HG02610 (cell line): ENCODE data around the gene SPOCK3.
"Not testable (repeated sequence)": the region's sequence is repeated elsewhere in the genome, so short reads cannot be mapped to it uniquely, and the experiment has no call there.

Experiments
- ATAC-seq: cut with Tn5 transposase; IDR thresholded peaks from one replicate; pipeline ENCODE4 v1.9.1; 2021; ENCODE audit warnings: mild to moderate bottlenecking, moderate library complexity; ENCODE audit not compliant: unreplicated experiment

Gene SPOCK3

DNA sequence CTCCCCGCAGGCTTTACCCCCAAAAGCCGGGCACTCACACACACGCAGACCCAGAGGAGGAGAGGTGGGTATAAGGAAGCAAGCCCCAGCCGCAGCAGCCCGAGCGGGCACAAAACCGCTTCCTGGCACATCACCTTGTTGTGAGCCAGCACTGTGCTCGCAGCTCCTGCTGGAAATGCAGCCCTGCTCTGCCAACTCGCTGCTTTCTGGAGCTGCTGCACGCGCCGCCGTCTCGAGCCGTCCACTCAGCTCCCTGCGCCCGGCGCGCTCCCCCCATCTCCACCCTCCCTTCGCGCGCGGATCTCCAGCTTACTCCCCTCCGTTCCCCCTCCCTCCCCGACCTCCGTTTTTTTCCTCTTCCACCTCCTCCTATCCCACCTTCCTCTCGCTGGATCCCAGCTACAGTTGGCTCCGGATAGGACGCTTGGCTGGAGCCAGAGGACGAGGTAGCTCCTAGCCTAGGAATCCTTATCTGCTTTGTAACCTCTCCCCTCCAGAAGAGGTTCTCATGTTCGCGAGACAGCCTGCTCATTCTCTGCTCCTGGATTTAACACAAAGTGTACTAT is at the start of gene SPOCK3:
Gene SPOCK3, minus strand, starts transcription at position 179 of the 566 bp plus-strand sequence.
- ATAC-seq: peak; percentile 24

DNA sequence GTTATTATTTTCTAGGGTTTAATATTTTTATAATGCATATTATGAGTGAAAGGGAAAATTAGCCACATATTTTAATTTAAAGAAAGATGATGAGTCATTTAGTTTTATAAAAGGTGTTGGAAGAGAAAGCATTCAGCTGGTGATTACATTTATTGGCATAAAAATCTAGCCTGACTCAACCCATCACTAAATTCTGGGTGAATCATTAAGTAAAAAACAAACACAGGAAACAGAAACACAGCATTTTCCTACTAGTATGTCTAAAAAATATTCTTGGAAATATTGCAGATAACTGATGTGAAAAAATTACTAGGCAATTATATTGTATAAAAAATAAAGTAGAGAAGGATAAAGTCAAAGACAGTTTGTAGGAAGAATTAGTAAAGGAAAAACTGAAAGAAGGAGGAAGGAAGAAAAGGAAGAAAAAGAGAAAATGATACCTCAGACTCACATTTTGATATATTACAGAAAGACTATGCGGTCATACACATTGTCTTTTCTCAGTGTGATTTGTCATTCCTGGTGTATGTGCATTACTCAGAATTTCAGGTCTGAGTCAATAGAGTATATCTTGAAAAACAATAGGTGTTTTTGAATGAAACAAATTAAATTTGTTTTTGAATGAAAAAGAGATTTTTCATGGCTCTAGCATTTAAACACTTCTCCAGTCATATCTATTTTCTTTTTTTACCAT is 48.0 kb upstream of the SPOCK3 start:
- no peak for ATAC-seq

DNA sequence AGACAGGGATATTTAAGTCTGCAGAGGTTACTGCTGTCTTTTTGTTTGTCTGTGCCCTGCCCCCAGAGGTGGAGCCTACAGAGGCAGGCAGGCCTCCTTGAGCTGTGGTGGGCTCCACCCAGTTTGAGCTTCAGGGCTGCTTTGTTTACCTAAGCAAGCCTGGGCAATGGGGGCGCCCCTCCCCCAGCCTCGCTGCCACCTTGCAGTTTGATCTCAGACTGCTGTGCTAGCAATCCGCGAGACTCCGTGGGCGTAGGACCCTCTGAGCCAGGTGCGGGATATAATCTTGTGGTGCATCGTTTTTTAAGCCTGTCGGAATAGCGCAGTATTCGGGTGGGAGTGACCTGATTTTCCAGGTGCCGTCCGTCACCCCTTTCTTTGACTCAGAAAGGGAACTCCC is 47.3 kb upstream of the SPOCK3 start:
- ATAC-seq: not testable (repeated sequence)

DNA sequence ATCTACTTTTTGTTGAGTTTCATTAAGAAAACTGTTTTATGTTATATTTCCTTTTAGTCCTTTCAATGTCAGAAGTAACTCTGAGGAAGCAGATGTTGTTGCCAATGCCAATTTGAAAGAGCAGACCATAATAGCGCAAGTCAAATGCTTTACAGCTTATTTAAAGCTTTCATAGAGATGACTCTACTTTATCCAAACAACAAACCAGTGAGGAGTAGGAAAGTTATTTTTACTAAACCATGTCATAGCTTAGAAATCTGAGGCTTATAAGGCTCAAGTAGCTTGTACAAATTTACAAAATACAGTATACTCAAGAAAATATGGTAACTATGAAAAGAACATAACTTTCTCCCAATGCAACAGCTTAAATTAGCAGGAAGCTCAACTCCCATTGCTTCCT is 40.1 kb upstream of the SPOCK3 start:
- no peak for ATAC-seq

DNA sequence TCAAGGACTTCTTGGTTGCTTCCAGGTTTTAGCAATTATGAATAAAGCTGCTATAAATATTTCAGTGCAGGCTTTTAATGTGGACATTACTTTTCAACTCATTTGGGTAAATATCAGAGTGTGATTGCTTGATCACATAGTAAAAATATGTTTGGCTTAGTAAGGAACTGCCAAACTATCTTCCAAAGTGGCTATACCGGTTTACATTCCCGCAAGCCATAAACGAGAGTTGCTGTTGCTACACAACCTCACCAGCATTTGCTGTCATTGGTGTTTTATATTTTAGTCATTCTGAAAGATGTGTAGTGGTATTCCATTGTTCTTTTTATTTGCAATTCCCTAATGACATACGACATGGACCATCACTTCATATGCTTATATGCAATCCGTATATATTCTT is 30.9 kb upstream of the SPOCK3 start:
- no peak for ATAC-seq

DNA sequence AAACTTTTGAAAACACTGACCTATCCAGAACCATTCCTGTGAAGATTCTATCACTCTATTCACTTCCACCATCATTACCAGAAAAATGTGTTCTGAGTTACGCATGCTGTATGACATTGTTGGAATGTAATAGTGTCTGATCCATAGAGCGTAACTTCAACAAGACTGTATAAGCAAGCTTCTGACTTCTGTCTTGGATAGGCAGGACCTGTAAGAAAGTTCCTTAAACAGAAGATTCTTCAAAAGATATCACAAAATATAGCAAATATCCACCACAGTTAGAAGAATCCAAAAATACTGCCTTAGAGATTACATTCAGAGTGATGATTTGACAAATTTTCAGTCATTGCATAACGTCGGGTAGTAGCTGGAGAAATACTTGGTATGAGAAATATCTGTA is 14.0 kb upstream of the SPOCK3 start:
- no peak for ATAC-seq

DNA sequence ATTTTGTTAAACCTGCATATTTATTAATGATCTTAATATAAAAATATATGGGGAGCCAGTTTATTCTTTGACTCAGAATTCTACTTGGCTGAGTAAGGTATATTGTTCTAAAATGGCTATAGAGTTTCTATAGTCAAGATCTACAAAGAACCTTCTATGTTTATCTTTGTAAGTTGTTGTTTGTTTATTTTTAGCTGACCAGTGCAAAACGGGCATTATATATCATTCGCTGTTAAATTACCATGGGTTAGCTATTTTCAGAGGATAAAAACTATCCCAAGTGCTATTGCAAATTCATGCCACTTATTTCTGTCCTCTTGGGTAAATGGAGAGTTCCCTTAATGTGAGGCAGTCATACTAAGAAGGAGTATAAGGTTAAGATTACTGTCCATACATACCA is 5.3 kb upstream of the SPOCK3 start:
- no peak for ATAC-seq

DNA sequence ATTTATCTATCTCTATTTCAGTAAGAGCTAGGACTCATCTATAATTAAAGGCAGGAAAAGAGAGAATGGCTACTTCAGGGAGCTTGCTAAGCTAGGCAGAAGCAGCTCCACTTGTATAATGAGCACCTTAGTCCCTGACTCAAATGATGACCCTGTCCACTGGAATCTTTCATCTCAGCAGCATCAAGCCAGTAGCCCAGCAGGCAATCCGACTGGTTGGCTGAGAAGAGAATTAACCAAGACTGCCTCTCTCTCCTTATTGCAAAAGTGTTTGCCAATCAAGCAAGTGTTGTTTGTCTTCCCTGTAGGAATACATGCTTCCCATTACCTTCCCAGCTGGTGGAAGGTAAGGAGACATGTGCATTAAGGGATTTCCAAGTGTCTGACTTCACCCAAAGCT is 3.9 kb upstream of the SPOCK3 start:
- no peak for ATAC-seq

DNA sequence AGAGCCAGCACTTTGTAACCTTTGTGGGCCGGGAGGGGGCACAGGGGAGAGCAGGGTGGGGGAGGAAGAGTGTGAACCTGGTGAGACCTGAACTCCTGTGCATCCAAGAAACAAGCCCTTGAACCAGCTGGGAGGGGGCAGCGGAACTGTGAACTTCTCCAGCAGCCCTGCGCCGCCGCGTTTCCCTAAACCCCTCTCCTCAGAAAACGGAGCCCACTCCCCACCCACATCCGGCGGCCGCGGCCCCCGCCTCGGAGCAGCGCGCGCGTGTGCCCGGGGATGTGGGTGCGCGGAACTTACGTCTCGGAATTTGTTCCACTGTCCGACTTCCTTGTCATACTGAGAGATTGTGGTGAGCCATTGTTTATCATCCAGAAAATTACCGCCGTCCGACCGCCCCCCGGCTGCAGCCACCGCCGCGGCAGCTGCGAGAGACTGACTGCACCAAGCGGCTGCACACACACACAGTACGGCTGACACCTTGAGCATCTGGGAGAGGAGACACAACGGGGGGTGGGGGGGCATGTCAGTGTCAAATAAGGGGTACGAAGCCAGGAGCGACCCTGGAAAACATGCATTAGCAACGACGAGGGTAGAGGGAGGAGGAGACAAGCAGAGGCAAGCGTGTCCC is 494 bp downstream of the SPOCK3 start:
- ATAC-seq: peak; percentile 78

DNA sequence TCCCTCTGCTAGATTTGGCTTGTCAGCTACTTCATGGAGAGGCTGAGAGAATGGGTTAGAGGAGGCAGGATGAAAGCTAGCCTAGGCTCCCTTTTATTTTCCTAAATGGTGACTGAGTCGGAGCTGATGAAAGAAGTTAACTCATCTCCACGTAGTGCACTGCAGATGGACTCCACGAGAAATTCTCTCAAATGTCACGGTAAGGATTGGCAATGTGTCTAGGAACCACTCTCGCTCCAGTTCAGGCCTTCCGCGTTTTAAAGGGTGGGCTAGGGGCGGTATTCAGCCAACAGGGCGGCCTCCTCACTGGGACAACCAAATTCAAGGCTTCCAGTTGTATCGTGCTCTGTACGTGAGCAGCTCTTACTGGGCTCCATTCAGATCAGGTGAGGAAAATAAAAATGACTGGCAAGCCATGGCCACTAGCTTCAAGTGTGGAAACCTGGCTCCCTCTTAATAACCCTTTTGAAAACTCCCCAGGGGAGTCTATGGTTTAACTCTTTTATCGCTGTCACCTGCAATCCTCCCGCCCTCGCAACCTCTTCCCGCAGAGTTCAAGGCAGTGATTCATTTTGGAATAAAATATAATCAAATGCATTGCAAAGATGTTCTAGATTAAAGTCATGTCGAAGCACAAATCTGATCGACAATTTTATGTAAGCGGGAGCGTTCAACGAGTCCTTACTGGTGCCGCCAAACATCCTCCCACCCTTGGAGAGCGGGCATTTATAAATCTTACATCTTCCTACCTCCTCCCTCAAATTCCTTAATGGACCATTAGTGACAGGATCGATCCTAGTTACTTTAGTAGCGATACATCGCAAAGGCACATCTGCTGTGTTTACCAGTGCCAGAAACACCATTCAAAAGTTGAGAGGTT is 1.2 kb downstream of the SPOCK3 start:
- no peak for ATAC-seq

DNA sequence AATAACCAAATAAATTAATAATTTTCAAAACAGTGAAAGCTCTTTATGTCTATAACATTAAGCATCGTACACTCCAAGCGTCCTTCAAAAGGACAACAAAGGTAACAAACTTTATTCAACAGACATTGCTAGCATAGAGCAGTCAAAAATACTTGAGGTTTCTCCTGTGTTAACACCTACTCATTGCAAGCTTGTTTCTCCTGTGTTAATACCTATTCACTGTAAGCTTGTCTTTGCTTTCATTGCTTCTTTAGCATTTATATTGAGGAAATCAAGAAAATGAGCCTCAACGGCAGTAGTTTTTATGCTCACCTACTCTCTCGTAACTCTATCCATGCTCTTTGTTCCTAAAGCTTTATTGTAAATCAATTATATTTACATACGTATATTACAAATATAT is 3.5 kb downstream of the SPOCK3 start:
- no peak for ATAC-seq

DNA sequence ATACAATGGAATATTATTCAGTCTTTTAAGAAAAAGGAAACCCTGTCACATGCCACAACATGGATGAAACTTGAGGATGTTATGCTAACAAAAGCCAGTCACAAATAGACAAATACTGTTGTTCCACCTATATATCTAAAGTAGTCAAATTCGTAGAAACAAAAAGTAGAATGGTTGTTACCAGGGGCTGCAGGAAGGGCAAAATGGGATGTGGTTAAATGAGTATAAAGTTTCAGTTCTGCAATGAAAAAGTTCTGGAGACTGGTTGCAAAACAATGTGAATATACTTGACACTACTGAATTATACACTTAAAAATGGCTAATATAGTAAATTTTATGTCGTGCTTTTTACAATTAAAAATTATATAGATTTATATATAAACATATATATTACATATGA is 12.2 kb downstream of the SPOCK3 start:
- peak; percentile 91 for ATAC-seq

DNA sequence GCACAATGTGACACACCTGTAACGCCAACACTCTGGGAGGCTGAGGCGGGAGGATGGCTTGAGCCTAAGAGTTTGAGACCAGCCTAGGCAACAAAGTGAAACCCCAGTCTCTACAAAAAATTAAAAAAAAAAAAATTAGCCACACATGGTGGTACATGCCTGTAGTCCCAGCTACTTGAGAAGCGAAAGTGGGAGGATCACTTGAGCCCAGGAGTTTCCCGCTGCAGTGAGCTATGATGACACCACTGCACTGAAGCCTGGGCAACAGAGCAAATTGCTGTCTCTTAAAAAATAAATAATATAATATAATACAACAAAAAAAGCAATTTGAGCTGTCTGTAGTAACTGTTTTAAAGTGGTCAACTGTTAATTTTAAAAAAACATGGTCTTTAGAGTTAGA is 13.2 kb downstream of the SPOCK3 start:
- ATAC-seq: no peak

DNA sequence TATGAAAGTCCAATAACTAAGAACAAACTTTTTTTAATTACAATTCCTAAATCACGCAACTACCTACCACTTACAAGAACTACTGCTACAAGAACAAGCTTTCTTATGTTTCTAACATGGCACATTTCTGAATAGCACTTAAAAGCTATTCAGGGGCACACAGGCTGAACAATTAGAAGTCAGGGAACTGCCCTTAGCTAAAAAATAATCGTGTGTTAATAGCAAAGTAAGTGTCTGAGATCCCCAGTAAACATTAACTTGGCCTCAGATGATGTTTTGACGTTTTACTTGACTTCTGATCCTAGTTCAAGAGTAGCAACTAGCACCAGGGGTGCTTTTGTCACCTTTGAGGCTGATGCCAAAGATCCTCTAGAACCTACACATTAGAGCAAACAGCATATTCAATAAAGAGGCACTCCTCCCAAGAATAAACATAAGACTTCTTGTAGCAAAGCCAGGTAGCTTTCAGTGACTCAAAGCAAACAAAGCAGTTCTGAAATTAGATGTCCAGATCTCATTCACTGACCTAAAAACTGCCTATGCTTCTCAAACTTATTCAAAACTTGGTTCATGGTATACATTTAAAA is 16.2 kb downstream of the SPOCK3 start:
- ATAC-seq: no peak

DNA sequence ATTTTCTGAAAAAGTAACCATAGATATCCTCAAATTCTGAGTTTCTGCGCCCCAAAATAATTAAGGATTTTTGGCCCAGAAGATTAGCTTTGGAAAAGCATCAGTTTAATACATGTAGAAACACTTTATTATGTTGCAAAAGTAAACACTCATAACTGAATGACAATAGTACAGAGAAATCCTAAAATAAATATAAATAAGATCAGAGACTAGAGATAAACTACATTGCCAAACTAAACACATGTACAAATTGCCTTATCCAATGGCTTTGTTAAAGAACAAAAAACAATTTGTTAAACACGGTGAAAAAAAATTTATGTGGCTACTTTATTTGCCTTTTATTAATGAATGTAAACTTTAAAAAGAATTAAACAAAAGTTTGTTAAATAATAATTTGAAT is 17.5 kb downstream of the SPOCK3 start:
- ATAC-seq: no peak

DNA sequence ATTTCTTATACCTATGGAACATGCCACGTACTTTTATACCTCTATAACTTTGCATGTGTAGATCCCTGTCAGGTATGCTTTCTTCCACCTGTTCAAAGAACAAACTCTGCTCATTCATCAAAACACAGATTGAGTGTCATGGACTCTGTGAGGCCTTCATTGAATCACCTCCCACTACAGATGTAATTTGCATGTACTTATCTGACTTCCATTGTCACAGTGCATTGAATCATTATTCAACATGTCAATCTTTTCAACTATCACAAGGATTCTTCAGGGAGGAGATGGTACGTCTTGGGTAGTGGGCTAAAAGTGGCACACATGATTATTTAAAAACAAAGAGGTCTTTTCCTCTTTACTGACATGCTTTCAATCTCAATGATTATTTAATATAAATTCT is 24.1 kb downstream of the SPOCK3 start:
- ATAC-seq: no peak

DNA sequence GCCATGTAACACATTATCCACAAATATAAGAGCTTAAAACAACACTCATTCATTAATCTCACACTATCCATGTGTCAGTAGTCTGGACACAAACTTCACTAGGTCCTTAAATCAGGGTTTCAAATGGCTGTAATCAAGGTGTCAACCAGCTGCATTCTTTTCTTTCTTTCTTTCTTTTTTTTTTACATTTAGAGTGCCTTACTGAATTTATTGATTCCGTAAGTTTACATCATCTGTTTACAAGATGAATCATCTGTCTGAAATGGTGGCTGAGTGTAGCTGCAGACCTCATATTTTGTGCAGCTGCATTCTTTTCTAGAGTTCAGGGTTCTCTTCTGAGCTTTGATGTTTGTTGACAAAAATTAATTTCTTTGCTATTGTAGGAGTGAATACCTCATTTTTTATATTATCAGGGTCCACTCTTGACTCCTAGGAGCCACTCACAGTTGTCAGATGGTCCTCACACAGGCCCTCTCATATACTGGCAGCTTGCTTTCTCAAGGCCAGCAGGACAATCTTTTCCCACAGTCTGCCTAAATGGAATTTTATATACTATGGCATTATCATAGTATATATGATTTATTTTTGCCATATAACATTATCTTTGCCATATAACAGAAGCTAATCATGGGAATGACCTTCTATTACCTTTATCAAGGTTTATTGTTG is 37.8 kb downstream of the SPOCK3 start:
- no peak for ATAC-seq

DNA sequence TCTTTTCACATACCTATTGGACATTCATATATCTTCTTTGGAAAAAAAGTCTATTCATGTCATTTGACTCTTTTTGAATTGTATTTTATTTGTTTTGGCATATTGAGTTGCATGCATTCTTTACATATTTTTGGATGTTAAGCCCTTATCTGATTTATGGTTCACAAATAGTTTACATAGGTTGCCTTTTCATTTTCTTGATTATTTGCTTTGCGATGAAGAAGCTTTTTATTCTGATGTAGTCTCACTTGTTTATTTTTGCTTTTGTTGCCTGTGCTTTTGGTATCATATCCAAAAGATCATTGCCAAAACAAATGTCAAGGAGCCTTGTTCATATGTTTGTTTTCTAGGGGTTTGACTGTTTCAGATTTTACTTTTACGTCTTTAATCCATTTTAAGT is 43.9 kb downstream of the SPOCK3 start:
- ATAC-seq: no peak

DNA sequence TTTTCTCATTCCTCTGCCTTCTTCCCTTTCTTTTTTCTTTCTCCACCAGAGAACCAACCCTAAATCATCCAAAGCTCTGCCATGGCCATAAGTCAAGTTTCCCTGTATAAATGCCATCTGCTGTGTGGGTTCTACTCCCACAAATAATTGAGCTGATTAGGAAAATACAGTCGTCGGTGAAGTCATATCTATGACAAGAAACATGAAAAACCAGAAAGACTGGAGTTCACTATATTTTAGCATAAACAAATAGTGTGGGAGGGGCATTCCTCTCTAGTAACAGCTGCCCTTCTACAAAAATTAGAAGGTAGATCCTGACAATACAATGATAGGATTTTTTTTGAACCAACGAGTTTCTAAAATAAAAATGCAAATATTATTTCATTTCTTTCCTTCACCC is 48.8 kb downstream of the SPOCK3 start:
- ATAC-seq: no peak

DNA sequence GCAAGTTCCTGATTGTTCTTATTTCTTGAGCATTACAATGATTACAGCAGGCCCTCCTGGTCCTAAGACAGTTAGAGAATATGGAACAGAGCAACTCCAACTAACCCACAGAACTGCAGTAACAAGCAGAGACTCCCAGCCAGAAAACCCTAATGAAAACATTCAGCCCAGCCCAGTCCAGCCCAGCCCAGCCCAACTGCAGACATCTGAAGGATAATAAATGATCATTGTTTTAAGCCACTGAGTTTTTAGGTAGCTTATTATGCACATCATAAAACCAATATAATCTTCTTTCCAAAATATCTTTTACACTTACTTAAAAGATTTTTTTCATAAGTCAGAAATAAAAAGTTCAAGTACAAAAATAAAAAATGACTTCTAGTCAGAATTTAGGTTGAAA is 51.3 kb downstream of the SPOCK3 start:
- no peak for ATAC-seq

DNA sequence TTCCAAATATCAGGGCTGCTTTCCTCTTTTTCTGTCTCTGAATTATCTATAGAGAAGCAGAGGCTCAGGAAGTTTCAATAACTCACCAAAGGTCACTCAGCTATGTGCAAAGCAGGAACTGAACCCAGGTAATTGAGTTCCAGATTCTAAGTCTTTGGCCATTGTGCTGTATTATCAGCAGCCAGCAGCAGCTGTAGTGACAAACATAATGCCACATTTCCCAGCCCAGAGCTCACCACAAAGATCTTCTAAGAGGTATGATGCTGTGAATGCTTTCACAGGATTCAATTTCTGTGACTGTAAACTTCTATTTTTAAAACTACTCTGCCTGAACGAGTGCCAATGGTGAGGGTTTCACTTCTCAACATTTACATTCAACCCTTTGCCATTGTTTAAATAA is 56.4 kb downstream of the SPOCK3 start:
- no peak for ATAC-seq
